ENCODE data around the gene GRN.
A peak's percentile ranks its signal among the peaks of the same experiment; 100 is the strongest.
"Not testable (repeated sequence)": the region's sequence is repeated elsewhere in the genome, so short reads cannot be mapped to it uniquely, and the experiment has no call there.

GRN gene

GRCh38 chr17:44360826-44361225 is 15.7 kb downstream of the GRN start:
- DNase-seq (ENCODE audit: extremely low read depth in 1 of 2, low read depth in 1 of 2), result no peak

- no peak for DNase-seq (ENCODE audit: extremely low read depth in 1 of 2, low read depth in 1 of 2)
Measured at GRCh38 chr17:44361292-44362260, 16.5 kb downstream of the GRN start.

GRCh38 chr17:44362459-44362948 is 17.4 kb downstream of the GRN start:
- DNase-seq (ENCODE audit: extremely low read depth in 1 of 2, low read depth in 1 of 2), result no peak

GRCh38 chr17:44362949-44363612 is 18.0 kb downstream of the GRN start:
- no peak for DNase-seq (ENCODE audit: extremely low read depth in 1 of 2, low read depth in 1 of 2)

GRCh38 chr17:44363613-44364159 is 18.6 kb downstream of the GRN start, which contains the start of gene FAM171A2:
FAM171A2 (minus strand) TSS chr17:44363853; CDS start chr17:44363714, 139 bp downstream.
- peak in 1 of 2 donors; percentile 57 for DNase-seq (ENCODE audit: extremely low read depth in 1 of 2, low read depth in 1 of 2)

GRCh38 chr17:44365051-44365450 is 19.9 kb downstream of the GRN start:
- DNase-seq (ENCODE audit: extremely low read depth in 1 of 2, low read depth in 1 of 2), result not testable (repeated sequence)

GRCh38 chr17:44367231-44367979 is 22.3 kb downstream of the GRN start:
- DNase-seq (ENCODE audit: extremely low read depth in 1 of 2, low read depth in 1 of 2), result no peak

GRCh38 chr17:44368391-44369243 is 23.5 kb downstream of the GRN start:
- not testable (repeated sequence) for DNase-seq (ENCODE audit: extremely low read depth in 1 of 2, low read depth in 1 of 2)

GRCh38 chr17:44369414-44370023 is 24.4 kb downstream of the GRN start:
- not testable (repeated sequence) for DNase-seq (ENCODE audit: extremely low read depth in 1 of 2, low read depth in 1 of 2)

- DNase-seq (ENCODE audit: extremely low read depth in 1 of 2, low read depth in 1 of 2), result no peak
Measured at GRCh38 chr17:44372036-44372435, 26.9 kb downstream of the GRN start.

- DNase-seq (ENCODE audit: extremely low read depth in 1 of 2, low read depth in 1 of 2), result no peak
Measured at GRCh38 chr17:44374306-44375195, 29.4 kb downstream of the GRN start.

GRCh38 chr17:44375196-44376017 is 30.3 kb downstream of the GRN start:
- DNase-seq (ENCODE audit: extremely low read depth in 1 of 2, low read depth in 1 of 2), result no peak

GRCh38 chr17:44376124-44376523 is 31.0 kb downstream of the GRN start:
- DNase-seq (ENCODE audit: extremely low read depth in 1 of 2, low read depth in 1 of 2), result no peak

- no peak for DNase-seq (ENCODE audit: extremely low read depth in 1 of 2, low read depth in 1 of 2)
Measured at GRCh38 chr17:44376779-44377178, 31.7 kb downstream of the GRN start.

GRCh38 chr17:44378171-44378705 is 33.1 kb downstream of the GRN start:
- DNase-seq (ENCODE audit: extremely low read depth in 1 of 2, low read depth in 1 of 2), result no peak

- no peak for DNase-seq (ENCODE audit: extremely low read depth in 1 of 2, low read depth in 1 of 2)
Measured at GRCh38 chr17:44379887-44380286, 34.8 kb downstream of the GRN start.

- no peak for DNase-seq (ENCODE audit: extremely low read depth in 1 of 2, low read depth in 1 of 2)
Measured at GRCh38 chr17:44380767-44381166, 35.7 kb downstream of the GRN start.
